ENCODE measurements around the gene ZNF79. TPM values are rescaled to one million over a fixed set of nuclear protein-coding genes. Genes with fewer than 3 reads are reported as not detected.

The ZNF79 gene
- total and polyA plus RNA-seq, 9 of the 15 experiments (the other 6 are each of a cell fraction or from before 2014, with no cell fraction given), result 0.62 to 7.0 (median 4.1) TPM

DNA sequence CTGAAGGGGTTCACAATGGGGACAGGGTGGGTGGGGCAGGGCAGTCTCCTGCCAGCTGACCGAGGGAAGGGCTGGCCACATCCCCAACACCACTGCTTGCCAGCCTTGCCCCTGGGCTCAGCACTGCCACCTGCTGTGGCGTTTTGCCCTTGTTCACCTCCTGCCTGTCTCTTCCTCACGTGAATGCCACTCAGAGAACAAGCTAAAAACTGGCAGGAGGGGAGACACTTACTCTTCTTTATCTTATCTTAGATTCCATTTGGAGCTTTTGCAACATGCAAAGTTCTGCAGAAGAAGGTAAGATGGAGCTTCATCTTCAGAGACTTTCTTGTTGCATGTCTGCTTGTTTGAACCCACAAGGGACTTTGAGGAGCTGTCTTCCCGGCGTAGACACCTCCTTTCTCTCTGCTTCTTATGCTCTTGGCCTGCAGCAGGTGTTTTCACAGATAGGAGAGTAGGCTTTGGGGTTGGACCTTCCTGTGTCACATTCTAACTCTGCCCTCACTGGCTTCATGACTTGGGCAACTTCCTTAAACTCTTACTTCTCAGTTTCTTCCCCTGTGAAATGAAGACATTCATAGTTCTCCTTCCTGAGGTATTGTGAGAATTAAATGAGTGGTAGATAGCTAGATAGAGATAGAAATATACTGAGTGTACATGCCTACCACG is 31.3 kb downstream of the ZNF79 start (continued):
- TF ChIP-seq, protein P1, sequence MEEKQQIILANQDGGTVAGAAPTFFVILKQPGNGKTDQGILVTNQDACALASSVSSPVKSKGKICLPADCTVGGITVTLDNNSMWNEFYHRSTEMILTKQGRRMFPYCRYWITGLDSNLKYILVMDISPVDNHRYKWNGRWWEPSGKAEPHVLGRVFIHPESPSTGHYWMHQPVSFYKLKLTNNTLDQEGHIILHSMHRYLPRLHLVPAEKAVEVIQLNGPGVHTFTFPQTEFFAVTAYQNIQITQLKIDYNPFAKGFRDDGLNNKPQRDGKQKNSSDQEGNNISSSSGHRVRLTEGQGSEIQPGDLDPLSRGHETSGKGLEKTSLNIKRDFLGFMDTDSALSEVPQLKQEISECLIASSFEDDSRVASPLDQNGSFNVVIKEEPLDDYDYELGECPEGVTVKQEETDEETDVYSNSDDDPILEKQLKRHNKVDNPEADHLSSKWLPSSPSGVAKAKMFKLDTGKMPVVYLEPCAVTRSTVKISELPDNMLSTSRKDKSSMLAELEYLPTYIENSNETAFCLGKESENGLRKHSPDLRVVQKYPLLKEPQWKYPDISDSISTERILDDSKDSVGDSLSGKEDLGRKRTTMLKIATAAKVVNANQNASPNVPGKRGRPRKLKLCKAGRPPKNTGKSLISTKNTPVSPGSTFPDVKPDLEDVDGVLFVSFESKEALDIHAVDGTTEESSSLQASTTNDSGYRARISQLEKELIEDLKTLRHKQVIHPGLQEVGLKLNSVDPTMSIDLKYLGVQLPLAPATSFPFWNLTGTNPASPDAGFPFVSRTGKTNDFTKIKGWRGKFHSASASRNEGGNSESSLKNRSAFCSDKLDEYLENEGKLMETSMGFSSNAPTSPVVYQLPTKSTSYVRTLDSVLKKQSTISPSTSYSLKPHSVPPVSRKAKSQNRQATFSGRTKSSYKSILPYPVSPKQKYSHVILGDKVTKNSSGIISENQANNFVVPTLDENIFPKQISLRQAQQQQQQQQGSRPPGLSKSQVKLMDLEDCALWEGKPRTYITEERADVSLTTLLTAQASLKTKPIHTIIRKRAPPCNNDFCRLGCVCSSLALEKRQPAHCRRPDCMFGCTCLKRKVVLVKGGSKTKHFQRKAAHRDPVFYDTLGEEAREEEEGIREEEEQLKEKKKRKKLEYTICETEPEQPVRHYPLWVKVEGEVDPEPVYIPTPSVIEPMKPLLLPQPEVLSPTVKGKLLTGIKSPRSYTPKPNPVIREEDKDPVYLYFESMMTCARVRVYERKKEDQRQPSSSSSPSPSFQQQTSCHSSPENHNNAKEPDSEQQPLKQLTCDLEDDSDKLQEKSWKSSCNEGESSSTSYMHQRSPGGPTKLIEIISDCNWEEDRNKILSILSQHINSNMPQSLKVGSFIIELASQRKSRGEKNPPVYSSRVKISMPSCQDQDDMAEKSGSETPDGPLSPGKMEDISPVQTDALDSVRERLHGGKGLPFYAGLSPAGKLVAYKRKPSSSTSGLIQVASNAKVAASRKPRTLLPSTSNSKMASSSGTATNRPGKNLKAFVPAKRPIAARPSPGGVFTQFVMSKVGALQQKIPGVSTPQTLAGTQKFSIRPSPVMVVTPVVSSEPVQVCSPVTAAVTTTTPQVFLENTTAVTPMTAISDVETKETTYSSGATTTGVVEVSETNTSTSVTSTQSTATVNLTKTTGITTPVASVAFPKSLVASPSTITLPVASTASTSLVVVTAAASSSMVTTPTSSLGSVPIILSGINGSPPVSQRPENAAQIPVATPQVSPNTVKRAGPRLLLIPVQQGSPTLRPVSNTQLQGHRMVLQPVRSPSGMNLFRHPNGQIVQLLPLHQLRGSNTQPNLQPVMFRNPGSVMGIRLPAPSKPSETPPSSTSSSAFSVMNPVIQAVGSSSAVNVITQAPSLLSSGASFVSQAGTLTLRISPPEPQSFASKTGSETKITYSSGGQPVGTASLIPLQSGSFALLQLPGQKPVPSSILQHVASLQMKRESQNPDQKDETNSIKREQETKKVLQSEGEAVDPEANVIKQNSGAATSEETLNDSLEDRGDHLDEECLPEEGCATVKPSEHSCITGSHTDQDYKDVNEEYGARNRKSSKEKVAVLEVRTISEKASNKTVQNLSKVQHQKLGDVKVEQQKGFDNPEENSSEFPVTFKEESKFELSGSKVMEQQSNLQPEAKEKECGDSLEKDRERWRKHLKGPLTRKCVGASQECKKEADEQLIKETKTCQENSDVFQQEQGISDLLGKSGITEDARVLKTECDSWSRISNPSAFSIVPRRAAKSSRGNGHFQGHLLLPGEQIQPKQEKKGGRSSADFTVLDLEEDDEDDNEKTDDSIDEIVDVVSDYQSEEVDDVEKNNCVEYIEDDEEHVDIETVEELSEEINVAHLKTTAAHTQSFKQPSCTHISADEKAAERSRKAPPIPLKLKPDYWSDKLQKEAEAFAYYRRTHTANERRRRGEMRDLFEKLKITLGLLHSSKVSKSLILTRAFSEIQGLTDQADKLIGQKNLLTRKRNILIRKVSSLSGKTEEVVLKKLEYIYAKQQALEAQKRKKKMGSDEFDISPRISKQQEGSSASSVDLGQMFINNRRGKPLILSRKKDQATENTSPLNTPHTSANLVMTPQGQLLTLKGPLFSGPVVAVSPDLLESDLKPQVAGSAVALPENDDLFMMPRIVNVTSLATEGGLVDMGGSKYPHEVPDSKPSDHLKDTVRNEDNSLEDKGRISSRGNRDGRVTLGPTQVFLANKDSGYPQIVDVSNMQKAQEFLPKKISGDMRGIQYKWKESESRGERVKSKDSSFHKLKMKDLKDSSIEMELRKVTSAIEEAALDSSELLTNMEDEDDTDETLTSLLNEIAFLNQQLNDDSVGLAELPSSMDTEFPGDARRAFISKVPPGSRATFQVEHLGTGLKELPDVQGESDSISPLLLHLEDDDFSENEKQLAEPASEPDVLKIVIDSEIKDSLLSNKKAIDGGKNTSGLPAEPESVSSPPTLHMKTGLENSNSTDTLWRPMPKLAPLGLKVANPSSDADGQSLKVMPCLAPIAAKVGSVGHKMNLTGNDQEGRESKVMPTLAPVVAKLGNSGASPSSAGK (IDR thresholded peaks at IDR 0.05), result no peak
- no peak for TF ChIP-seq ZNF217 (CRISPR knock-in tag; IDR thresholded peaks at IDR 0.05)
- peak; percentile 84 for TF ChIP-seq GABPA (tag; conservative IDR thresholded peaks at IDR 0.05; ENCODE audit: low read depth)
- peak; percentile 61; the same call in 1 of the 2 replicates for TF ChIP-seq TCF3 (CRISPR knock-in tag; IDR thresholded peaks at IDR 0.05)
- 0 out of 2 replicates have a peak, but pooled peaks have one; percentile 16 for TF ChIP-seq CTBP1 (IDR thresholded peaks at IDR 0.05; ENCODE audit: borderline replicate concordance)
- TF ChIP-seq, protein P2, sequence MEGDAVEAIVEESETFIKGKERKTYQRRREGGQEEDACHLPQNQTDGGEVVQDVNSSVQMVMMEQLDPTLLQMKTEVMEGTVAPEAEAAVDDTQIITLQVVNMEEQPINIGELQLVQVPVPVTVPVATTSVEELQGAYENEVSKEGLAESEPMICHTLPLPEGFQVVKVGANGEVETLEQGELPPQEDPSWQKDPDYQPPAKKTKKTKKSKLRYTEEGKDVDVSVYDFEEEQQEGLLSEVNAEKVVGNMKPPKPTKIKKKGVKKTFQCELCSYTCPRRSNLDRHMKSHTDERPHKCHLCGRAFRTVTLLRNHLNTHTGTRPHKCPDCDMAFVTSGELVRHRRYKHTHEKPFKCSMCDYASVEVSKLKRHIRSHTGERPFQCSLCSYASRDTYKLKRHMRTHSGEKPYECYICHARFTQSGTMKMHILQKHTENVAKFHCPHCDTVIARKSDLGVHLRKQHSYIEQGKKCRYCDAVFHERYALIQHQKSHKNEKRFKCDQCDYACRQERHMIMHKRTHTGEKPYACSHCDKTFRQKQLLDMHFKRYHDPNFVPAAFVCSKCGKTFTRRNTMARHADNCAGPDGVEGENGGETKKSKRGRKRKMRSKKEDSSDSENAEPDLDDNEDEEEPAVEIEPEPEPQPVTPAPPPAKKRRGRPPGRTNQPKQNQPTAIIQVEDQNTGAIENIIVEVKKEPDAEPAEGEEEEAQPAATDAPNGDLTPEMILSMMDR (IDR thresholded peaks at IDR 0.05 in 2 of 3, conservative IDR thresholded peaks at IDR 0.05 in 1 of 3; ENCODE audit: insufficient read depth in 2 of 3, low read depth in 1 of 3, low read length in 3 of 3), result peak; percentile 14 to 41 (median 29); a peak in 3 of 6 replicates
- TF ChIP-seq SIX5 (IDR thresholded peaks at IDR 0.05; ENCODE audit: borderline replicate concordance in 1 of 2, insufficient read depth in 1 of 2, low read depth in 1 of 2, low read length in 2 of 2), result no peak
- TF ChIP-seq CEBPB (tag; IDR thresholded peaks at IDR 0.05), result peak; percentile 65
- TF ChIP-seq, protein P3, sequence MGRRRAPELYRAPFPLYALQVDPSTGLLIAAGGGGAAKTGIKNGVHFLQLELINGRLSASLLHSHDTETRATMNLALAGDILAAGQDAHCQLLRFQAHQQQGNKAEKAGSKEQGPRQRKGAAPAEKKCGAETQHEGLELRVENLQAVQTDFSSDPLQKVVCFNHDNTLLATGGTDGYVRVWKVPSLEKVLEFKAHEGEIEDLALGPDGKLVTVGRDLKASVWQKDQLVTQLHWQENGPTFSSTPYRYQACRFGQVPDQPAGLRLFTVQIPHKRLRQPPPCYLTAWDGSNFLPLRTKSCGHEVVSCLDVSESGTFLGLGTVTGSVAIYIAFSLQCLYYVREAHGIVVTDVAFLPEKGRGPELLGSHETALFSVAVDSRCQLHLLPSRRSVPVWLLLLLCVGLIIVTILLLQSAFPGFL (CRISPR knock-in tag; IDR thresholded peaks at IDR 0.05), result no peak
- 0 out of 2 replicates have a peak, but pooled peaks have one; percentile 15 for TF ChIP-seq DIDO1 (tag; IDR thresholded peaks at IDR 0.05; ENCODE audit: low read depth)
